Chondrocyte (in vitro differentiated cells): ENCODE data around the gene GNA15. TPM values are rescaled to one million over a fixed set of nuclear protein-coding genes. Genes with fewer than 3 reads are reported as not detected.

Experiments used
- DNase-seq: peaks from one replicate; pipeline ENCODE4 v3.0.0; 2021; ENCODE audit warnings: mixed read lengths, low spot score
- H3K27ac Mint-ChIP-seq: one replicate; pipeline ENCODE4 v1.8.0; 2021; ENCODE audit warnings: mild to moderate bottlenecking, moderate library complexity, mixed read lengths; ENCODE audit not compliant: unreplicated experiment
- H3K27me3 Mint-ChIP-seq: 2 replicates; pipeline ENCODE4 v1.8.0; 2021; ENCODE audit warnings: low read depth, mixed read lengths
- H3K36me3 Mint-ChIP-seq: 2 replicates; pipeline ENCODE4 v1.8.0; 2021; ENCODE audit warnings: low read depth, mixed read lengths
- H3K4me1 Mint-ChIP-seq: 2 replicates; pipeline ENCODE4 v1.8.0; 2021; ENCODE audit warnings: low read depth, mild to moderate bottlenecking, mixed read lengths
- H3K4me3 Mint-ChIP-seq: one replicate; pipeline ENCODE4 v1.8.0; 2021; ENCODE audit warnings: mild to moderate bottlenecking, moderate library complexity, mixed read lengths; ENCODE audit not compliant: unreplicated experiment
- H3K9me3 Mint-ChIP-seq: 2 replicates; pipeline ENCODE4 v1.8.0; 2021; ENCODE audit warnings: low read depth, mixed read lengths
- total RNA-seq: library from RNA; stranded (reverse); gene quantifications from 3 replicates; pipeline ENCODE4 v1.2.1, GENCODE V29; 2021
- TF ChIP-seq, protein P1 (sequence below): fragments of 200-600 bp; sonication (generic); IDR thresholded peaks from 2 replicates; pipeline ENCODE4 v1.5.0; 2021; ENCODE audit warnings: antibody characterized with exemption, mild to moderate bottlenecking, moderate library complexity

Gene GNA15
- total RNA-seq, 1 donor from 2014 or later = not detected

DNA sequence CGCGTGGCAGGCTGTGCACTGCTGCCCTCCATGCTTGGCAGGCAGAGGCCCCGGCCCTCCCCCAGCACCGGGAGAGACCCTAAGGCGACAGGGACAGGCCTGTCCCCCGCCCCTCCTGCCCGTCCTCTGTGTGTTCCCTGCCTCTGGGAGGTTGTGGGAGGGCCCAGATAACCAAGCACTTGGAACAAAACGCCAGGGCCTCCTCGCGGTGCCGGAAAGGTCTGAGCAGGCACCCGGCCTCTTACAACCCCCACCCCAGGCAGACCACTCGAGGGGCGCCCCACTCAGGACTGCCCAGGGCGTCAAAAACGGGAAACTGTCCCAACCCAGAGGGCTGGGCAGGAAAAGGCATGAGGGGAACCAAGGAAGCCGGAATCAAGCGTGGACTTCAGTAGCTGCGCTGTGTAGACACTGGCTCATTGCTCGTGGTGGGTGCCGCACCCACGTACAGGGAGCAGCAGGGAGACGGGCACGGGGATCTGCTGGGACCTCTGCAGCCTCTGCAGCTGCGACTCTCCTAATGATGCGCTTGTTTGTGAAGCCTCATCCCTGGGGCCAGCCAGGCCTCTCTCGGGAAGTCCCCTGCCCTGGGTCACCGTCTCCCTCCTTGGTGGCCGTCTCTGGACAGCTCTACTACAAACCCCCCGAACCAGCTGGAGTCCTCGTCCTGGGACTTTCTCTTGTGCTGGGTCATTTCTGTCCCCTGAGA lies 21.7 kb upstream of the GNA15 start:
- Mint-ChIP-seq H3K27ac (no peak overlapping the region), H3K36me3 (no peaks in the 10 kb centered on the region), H3K9me3 (no peaks in the 10 kb centered on the region), H3K4me1 (peaks cover 13% of the 10 kb centered on the region), H3K4me3 (no peak overlapping the region), H3K27me3 (no peaks in the 10 kb centered on the region)
- peak; percentile 87 for DNase-seq
- TF ChIP-seq, protein P1, sequence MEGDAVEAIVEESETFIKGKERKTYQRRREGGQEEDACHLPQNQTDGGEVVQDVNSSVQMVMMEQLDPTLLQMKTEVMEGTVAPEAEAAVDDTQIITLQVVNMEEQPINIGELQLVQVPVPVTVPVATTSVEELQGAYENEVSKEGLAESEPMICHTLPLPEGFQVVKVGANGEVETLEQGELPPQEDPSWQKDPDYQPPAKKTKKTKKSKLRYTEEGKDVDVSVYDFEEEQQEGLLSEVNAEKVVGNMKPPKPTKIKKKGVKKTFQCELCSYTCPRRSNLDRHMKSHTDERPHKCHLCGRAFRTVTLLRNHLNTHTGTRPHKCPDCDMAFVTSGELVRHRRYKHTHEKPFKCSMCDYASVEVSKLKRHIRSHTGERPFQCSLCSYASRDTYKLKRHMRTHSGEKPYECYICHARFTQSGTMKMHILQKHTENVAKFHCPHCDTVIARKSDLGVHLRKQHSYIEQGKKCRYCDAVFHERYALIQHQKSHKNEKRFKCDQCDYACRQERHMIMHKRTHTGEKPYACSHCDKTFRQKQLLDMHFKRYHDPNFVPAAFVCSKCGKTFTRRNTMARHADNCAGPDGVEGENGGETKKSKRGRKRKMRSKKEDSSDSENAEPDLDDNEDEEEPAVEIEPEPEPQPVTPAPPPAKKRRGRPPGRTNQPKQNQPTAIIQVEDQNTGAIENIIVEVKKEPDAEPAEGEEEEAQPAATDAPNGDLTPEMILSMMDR = no peak

DNA sequence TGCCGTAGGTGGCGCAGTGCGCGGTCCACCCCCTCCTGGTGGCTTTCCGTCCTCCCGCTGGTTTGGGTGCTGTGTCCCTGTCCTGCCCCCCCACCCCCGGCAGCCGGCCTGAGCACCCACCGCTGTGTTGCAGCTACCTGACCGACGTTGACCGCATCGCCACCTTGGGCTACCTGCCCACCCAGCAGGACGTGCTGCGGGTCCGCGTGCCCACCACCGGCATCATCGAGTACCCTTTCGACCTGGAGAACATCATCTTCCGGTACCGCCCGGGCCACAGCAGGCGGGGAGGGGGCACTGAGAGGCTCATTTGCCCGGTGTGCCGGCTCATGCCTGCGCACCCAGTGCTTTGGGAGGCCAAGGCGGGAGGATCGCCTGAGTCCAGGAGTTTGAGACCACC lies 21.0 kb upstream of the GNA15 start:
- H3K4me1 Mint-ChIP-seq = peaks cover 13% of the 10 kb centered on the region
- peak; percentile 91 for DNase-seq
- H3K36me3 Mint-ChIP-seq = peaks cover 2% of the 10 kb centered on the region
- no peaks in the 10 kb centered on the region for H3K27me3 Mint-ChIP-seq
- H3K4me3 Mint-ChIP-seq = no peak overlapping the region
- H3K27ac Mint-ChIP-seq = no peak overlapping the region
- TF ChIP-seq, protein P1 = no peak
- H3K9me3 Mint-ChIP-seq = no peaks in the 10 kb centered on the region

DNA sequence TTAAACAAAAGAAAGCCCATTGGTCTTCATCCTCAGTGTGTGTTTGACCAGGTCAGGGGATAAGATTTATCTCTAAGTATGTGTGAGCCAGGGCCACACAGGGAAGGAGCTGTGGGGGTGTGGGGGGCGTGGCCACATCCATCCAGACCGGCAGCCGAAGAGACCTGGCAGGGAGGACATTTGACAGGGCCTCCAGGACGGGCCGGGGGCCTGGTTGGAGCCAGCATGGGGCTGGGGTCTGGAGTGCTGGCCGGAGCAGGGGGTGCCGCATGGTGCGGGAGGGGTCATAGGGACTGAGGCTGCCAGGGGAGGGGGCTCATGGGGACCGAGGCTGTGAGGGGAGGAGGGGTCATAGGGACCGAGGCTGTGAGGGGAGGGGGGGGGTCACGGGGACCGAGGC lies 20.4 kb upstream of the GNA15 start:
- H3K27ac Mint-ChIP-seq = peak overlapping the region; percentile 51
- DNase-seq = peak; percentile 85
- no peak overlapping the region for H3K4me3 Mint-ChIP-seq
- no peaks in the 10 kb centered on the region for H3K27me3 Mint-ChIP-seq
- H3K4me1 Mint-ChIP-seq = peaks cover 13% of the 10 kb centered on the region
- peaks cover 2% of the 10 kb centered on the region for H3K36me3 Mint-ChIP-seq
- H3K9me3 Mint-ChIP-seq = no peaks in the 10 kb centered on the region
- TF ChIP-seq, protein P1 = no peak

DNA sequence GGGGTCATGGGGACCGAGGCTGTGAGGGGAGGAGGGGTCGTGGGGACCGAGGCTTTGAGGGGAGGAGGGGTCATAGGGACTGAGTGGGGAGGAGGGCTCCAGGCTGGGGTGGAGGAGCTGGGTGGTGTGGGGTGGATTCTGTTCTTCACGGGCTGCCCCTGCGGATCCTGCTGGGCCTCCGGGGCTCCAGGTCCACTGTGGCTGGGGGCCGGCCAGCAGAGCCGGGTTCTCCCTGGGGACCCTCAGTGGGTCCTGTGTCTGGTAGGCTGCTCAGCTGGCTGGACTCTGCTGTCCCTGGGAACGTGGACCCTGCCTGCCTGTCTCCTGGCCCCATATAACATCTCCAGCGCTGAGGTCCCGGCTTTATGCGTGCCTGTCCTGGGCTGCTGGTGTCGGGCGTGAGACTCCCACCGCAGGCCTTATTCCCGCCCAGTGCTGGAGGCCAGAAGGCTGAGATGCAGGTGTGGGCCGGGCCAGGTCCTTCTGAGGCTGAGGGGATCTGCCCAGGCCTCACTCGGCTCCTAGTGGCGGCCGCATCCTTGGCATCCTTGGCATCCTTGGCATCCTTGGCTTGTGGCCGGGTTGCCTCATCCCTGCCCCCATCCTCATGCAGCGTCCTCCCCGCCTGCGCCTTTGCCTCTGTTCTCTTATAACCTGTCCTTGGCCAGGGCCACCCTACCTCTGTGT lies 19.8 kb upstream of the GNA15 start:
- TF ChIP-seq, protein P1 = no peak
- H3K27me3 Mint-ChIP-seq = no peaks in the 10 kb centered on the region
- peaks cover 13% of the 10 kb centered on the region for H3K4me1 Mint-ChIP-seq
- DNase-seq = peak; percentile 84
- H3K4me3 Mint-ChIP-seq = no peak overlapping the region
- peak overlapping the region; percentile 75 for H3K27ac Mint-ChIP-seq
- H3K9me3 Mint-ChIP-seq = no peaks in the 10 kb centered on the region
- peaks cover 4% of the 10 kb centered on the region for H3K36me3 Mint-ChIP-seq

DNA sequence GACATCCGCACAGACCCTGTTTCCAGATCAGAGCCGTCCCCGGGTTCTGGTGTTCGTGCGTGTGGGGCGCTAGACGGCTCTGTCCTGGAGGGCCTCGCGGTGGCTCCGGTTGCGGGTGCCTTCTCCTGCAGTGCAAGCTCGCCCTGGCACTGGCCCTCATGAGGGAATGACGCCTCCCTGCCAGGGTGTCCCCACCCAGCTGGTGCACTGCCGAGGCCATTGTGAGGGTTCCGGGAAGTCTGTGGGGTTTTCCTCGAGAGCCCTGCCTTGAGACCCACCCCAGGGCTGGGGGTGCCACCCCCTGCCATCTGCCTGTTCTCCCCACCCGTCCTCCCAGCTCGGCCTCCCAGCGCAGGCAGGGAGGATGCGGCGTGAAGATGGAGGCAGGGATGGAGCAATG lies 19.2 kb upstream of the GNA15 start:
- peak overlapping the region; percentile 22 for H3K27ac Mint-ChIP-seq
- DNase-seq = peak; percentile 90
- no peak overlapping the region for H3K4me3 Mint-ChIP-seq
- H3K36me3 Mint-ChIP-seq = peaks cover 6% of the 10 kb centered on the region
- peaks cover 13% of the 10 kb centered on the region for H3K4me1 Mint-ChIP-seq
- TF ChIP-seq, protein P1 = no peak
- H3K9me3 Mint-ChIP-seq = no peaks in the 10 kb centered on the region
- H3K27me3 Mint-ChIP-seq = no peaks in the 10 kb centered on the region
